Islet precursor cell (in vitro differentiated cells): ENCODE data around the gene HCN2.
"Not testable (repeated sequence)": the region's sequence is repeated elsewhere in the genome, so short reads cannot be mapped to it uniquely, and the experiment has no call there.

Experiments
- DNase-seq: peaks from one replicate; pipeline ENCODE4 v3.0.0-alpha.2; 2018

Gene HCN2

DNA sequence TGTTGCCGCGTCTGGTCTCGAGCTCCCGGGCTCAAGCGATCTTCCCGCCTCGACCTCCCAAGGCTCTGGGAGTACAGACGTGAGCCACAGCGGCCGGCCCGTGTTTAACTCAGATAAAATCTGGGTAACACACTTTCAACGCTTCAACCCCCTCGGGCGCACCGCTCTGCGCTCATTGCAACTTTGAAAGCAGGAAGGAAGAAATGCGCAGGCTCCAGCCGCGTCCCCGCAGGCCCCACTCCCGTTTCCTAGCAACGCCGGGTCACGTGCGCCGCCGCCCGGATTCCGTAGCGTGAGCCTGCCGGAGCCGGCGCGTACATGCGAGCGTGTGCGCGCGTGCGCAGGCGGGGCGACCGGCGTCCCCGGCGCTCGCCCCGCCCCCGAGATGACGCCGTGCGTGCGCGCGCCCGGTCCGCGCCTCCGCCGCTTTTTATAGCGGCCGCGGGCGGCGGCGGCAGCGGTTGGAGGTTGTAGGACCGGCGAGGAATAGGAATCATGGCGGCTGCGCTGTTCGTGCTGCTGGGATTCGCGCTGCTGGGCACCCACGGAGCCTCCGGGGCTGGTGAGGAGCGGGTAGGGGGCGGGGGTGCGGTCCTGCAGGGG, 17.4 kb upstream of the HCN2 start, which contains the start of gene BSG:
Gene BSG (plus strand): TSS at position 457 of the 603 bp plus-strand sequence. CDS start 39 bp downstream, at position 496.
- peak; percentile 99 for DNase-seq

DNA sequence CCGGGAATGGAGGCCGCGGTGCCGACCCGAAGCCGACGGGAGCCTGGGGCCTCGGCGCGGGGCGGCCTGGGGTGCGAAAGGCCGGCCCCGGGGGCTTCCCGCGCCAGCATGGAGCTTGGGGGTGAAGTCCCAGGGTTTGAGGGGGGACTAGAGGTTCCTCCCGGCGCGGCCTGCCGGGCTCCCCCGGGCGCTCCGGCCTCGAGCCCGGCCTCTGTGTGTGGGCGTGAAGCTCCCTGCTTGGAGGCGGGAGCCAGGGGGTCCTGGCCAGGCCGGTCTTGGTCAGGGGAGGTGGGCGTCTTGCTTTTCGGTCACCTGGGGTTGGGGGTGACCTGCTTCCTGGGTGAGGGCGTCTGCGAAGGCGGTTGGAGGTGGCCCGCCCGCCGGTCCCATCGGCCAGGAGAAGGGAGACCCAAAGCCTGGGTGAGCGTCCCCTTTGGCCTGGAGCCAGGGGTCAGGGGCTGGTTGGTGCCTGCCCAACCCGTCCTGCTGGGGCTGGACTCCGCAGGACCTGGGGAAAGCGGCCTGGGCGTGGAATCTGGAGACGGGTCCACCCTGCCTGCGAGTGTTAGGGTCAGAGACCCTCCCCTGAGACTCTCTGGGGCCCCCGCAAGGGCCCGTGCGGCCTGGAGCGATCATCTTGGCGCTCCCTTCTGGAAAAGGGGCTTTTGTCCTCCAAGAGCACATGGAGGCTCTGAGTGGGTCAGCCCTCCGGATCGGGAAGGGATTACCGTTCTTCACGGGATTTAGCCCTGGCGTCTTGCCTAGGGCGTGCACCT, 16.8 kb upstream of the HCN2 start:
- peak; percentile 60 for DNase-seq

- DNase-seq, result no peak
These were observed 16.2 kb upstream of the HCN2 start for GRCh38 chr19:573519-573825.

GRCh38 chr19:574658-575526, 14.8 kb upstream of the HCN2 start:
- peak; percentile 67 for DNase-seq

DNA sequence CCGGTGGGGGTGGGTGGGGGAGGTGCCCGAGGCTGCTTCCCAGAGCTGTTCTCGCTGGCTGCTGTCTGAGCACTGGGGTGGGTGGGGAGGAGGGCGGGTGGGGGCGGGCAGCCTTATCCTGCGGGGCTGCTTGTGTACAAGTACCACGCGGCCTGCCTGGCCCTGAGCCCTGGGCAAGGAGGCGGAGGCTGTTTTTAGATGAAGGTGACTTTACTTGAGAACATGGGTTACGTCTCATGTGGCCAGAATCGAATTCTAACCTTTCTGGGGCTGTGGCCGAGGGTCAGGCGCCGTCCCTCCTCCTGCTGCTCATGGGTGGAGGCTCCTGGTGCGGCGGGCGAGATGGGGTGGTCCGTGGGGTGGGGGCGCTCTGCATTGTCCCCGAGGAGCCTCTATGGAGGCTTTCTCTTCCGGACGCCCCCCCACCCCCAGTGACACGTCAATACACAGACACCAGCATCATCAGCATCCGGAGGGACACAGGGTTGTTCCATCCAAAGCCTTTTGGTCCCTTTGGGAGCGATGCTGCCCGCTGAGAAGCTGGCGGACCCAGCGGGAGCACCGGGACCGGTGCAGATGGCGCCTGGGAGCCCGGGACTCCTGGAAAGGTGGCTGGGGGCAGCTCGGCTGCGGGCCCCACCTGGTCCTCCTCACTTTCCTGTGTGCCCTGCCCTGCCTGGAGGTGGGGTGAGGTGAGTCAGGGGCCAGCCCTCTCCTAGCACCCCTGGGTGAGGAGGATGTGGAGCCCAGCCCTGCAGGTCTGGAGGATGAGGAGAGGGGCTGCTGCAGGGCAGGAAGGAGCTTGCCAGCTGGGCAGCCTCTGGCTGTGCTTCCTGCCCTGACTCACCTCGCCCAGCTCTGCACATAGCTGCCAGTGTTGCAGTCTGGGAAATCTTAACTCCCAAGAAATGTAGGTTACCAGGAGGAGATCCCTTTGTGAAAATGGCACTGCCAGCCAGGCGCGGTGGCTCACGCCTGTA, 13.9 kb upstream of the HCN2 start:
- peak; percentile 62 for DNase-seq

DNA sequence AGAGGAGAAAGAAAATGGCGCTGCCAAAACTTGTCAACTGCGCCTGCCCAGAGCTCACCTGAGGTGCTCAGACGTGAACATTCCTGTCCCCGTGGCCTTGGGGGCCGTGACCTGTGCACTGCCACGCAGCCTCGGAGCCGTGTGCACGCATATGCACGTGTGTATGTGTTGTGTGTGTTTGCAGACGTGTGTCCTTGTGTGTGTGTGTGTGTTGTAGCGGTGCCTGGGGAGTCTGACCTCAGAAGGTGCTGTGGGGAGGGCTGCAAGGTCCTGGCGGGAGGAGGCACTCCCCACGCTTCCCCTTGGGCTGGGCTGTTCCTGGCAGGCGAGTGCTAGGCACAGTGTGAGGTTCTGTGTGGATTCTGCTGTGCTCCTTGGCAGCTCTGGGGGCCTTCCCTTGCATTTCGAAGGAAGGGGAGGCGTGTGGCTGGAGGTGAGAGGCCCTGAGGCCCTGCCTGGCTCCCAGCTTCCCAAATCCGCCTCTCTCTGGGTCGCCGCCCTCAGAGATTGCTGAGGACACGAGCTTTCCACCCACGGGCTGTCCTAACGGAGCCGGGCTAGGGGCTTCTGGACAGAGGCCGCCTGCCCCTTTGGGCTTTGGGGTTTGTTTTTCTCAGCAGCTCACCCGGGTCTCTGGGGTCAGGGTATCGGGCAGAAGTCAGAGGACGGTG, 12.8 kb upstream of the HCN2 start:
- no peak for DNase-seq

DNA sequence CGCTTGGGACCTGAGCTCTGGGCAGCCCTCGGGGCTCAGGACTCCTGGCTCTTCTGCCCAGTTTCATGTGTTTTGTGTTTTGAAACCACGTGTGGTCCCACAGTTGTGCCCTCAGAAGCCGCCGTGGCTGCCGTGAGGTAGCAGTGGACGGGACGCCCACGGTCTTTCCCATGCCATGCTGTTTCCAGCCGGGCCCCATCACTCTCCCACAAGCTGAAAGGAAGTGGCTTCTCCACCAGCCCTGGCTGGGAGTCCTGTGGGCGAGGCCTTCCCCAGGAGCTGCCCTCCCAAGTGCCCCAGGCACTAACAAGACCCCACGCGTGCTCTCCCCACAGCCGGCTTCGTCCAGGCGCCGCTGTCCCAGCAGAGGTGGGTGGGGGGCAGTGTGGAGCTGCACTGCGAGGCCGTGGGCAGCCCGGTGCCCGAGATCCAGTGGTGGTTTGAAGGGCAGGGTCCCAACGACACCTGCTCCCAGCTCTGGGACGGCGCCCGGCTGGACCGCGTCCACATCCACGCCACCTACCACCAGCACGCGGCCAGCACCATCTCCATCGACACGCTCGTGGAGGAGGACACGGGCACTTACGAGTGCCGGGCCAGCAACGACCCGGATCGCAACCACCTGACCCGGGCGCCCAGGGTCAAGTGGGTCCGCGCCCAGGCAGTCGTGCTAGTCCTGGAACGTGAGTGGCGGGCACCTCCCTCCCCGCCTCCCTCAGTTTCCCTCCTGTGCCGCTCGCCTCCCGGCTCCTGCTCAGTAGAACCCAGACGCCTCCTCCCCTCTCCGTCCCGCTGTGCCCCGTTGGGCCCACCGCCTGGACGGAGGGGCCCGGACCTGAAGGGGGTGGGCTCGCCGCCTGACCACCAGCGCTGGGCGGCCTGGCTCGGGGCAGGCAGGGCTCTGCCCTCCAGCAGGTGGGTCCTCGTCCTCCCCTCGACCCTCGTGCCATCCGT, 12.0 kb upstream of the HCN2 start:
- no peak for DNase-seq

DNA sequence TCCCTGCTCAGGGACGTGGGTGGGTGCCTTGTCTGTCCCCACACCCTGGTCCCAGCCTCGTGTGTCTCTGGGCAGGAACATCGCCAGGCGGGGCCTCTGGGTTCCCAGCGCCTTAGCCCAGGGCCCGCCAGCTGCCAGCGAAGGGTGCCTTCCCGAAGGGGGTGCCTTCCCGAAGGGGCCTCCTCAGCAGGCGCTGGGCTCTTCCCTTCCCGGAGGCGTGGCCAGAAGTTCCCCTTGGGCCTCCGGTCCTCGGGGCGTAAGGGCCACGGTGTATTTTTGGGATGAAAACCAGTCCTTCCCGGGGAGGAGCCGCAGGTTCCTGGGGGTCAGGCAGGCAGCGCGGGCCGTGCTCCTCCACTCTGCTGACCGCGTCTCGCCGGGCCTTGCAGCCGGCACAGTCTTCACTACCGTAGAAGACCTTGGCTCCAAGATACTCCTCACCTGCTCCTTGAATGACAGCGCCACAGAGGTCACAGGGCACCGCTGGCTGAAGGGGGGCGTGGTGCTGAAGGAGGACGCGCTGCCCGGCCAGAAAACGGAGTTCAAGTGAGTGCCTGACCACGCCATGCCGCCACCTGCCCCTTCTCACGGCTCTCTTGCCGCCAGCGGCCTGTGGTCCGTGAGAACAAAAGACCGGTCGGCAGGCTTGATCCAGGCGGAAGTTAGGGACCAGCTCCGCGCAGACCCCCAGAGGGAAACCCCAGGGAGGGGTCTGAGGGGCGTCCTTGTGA, 10.4 kb upstream of the HCN2 start:
- DNase-seq, result no peak

- no peak for DNase-seq
These were observed 9.9 kb upstream of the HCN2 start for GRCh38 chr19:579842-580155.

GRCh38 chr19:580274-580835, 9.3 kb upstream of the HCN2 start:
- no peak for DNase-seq

GRCh38 chr19:581399-582111, 8.1 kb upstream of the HCN2 start:
- DNase-seq, result no peak

DNA sequence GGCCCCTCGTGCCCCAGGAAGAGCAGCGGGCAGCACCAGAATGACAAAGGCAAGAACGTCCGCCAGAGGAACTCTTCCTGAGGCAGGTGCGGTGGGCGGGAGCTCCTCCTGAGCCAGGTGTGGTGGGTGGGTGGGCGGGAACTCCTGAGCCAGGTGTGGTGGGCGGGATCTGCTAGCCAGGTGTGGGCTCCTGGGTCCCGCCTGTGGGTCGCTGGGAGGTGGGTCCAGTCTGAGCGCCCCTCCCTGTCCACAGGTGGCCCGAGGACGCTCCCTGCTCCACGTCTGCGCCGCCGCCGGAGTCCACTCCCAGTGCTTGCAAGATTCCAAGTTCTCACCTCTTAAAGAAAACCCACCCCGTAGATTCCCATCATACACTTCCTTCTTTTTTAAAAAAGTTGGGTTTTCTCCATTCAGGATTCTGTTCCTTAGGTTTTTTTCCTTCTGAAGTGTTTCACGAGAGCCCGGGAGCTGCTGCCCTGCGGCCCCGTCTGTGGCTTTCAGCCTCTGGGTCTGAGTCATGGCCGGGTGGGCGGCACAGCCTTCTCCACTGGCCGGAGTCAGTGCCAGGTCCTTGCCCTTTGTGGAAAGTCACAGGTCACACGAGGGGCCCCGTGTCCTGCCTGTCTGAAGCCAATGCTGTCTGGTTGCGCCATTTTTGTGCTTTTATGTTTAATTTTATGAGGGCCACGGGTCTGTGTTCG, 7.0 kb upstream of the HCN2 start:
- peak; percentile 56 for DNase-seq

GRCh38 chr19:583198-583967, 6.3 kb upstream of the HCN2 start:
- DNase-seq, result no peak

DNA sequence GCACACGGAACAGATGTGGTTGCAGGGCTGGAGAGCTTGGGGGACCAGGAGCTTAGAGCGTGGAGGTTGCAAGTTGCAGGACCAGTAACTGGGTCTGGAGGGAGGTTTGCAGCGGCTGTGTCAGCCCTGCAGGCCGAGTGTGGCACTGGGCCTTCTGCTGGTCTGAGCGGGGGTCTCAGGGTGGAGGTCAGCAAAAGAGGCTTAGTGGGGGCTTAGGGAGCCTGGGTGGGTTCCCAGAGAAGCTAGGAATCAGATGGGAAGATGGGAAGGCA, 5.8 kb upstream of the HCN2 start:
- no peak for DNase-seq

DNA sequence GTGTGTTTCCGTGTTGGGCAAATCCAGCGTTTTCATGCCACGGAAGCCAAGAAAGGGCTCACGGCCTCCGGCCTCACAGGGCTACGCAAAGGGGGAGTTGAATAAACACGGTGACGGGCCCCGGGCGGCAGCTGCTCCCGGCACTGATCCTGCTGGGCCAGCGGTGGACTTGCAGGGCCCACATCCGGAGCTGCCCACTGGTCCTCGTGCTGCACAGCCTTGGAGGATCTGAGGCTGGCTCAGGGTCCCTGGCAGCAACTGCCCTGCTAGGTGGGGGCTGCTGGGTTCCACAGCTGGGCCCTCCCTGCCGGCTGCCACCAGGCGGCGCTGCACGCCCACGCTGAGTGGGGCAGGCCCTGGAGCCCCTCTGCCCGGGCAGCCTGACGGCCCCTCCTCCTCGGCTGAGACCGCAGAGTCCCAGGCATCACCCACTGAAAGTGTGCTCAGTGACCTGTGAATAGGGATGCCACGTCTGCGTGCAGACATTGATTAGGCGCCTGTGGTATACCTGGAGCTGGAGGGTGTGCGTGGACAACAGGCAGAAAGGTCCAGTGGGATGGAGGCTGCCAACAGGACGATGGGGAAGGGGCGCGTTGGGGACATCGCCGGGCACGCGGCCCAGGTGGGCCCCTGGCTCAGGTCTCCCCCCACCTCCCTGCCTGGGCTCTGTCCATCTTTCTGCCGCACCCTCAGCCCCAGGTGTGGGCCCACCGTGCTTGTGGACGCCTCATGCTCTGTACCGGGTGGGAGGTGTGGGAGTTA, 5.3 kb upstream of the HCN2 start:
- peak; percentile 86 for DNase-seq

- not testable (repeated sequence) for DNase-seq
These were observed 4.5 kb upstream of the HCN2 start for GRCh38 chr19:585146-585545.

GRCh38 chr19:585551-586110, 4.0 kb upstream of the HCN2 start:
- no peak for DNase-seq
